Measurements from ENCODE around the gene SNAPC2.
"Not testable (repeated sequence)": the region's sequence is repeated elsewhere in the genome, so short reads cannot be mapped to it uniquely, and the experiment has no call there.

DNA sequence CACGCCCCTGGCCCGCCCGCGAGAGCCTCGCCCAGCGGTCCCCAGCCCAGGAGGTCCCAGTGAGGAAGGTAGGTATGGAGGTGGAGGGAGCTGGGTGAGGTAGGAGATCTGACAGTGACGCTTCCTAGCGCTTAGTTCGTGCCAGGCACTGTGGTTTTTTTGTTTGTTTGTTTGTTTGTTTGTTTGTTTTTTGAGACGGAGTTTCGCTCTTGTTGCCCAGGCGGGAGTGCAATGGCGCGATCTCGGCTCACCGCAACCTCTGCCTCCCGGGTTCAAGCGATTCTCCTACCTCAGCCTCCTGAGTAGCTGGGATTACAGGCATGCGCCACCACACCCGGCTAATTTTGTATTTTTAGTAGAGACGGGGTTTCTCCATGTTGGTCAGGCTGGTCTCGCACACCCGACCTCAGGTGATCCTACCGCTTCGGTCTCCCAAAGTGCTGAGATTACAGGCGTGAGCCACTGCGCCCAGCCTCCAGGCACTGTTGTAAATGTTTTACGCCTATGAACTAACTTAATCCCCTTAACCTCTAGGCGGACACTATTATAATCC lies 2.0 kb upstream of the SNAPC2 start:
- TF ChIP-seq, protein P1, sequence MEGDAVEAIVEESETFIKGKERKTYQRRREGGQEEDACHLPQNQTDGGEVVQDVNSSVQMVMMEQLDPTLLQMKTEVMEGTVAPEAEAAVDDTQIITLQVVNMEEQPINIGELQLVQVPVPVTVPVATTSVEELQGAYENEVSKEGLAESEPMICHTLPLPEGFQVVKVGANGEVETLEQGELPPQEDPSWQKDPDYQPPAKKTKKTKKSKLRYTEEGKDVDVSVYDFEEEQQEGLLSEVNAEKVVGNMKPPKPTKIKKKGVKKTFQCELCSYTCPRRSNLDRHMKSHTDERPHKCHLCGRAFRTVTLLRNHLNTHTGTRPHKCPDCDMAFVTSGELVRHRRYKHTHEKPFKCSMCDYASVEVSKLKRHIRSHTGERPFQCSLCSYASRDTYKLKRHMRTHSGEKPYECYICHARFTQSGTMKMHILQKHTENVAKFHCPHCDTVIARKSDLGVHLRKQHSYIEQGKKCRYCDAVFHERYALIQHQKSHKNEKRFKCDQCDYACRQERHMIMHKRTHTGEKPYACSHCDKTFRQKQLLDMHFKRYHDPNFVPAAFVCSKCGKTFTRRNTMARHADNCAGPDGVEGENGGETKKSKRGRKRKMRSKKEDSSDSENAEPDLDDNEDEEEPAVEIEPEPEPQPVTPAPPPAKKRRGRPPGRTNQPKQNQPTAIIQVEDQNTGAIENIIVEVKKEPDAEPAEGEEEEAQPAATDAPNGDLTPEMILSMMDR (IDR thresholded peaks at IDR 0.05): peak; percentile 30
- not testable (repeated sequence) for TF ChIP-seq EZH2 (IDR thresholded peaks at IDR 0.05; ENCODE audit: borderline replicate concordance, insufficient read depth, low read depth, low read length, poor library complexity, severe bottlenecking)
